A549 treated with AZD2906 at 1 μM for 4 hours (cell line): ENCODE measurements around the gene KCNMA1. TPM values are rescaled to one million over a fixed set of nuclear protein-coding genes. Genes with fewer than 3 reads are reported as not detected.

ENCODE experiments used
- total RNA-seq: library from RNA; stranded (reverse); fragments of 200-300 nt; extraction: Qiagen RNA extraction; gene quantifications from 5 replicates; pipeline ENCODE4 v1.2.3, GENCODE V29; 2022

The KCNMA1 gene
- 39.3 to 80.4 TPM (median 65.2 TPM) in 5 replicates for total RNA-seq

DNA sequence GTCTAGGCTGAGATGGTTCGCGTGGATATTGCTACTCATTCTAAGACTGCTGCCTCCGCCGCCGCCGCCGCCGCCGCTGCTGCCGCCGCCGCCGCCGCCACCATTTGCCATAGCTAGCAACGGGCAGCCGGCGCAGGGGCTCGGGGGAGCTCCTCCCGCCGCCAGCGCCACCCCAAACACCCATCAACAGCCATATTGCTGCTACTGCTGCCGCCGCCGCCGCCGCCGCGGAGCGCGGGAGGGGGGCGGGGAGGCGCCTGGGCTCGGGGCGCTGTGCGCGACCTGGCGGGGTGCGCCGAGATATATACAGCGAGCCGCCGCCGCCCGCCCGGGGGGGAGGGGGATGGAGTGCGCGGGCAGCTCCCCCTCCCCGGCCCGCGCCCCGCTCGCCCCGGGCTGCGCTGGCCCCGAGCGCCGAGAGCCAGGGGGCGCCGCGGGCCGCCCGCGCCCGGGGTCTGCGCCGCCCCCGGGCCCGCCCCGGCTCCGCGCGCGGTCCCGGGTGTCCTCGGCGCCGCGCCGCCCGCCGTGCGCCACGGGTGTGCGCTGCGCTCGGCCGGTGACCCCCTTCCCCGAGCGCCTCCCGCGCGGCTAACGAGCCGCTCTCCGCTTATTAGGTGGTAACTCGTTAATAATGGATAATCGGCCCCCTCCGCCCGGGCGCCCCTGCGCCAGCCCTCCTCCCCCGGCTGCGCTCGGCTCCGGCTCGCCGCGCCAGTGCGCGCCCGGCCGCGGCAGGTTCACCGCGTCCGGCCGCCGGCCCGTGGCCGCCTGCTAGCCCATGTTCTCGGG, at the start of gene KCNMA1:
KCNMA1 (minus strand) TSS at position 277 of the 789 bp plus-strand sequence.

